Measurements from ENCODE around the gene MMEL1.

The MMEL1 gene

GRCh38 chr1:2544093-2544874 lies 88.5 kb downstream of the MMEL1 start:
- no peak for DNase-seq (ENCODE audit: low read depth)

GRCh38 chr1:2543543-2544092 lies 89.2 kb downstream of the MMEL1 start:
- no peak for DNase-seq (ENCODE audit: low read depth)

GRCh38 chr1:2542246-2542915 lies 90.4 kb downstream of the MMEL1 start:
- DNase-seq (ENCODE audit: low read depth), result no peak

- no peak for DNase-seq (ENCODE audit: low read depth)
Observed at GRCh38 chr1:2541619-2542245, 91.1 kb downstream of the MMEL1 start.

GRCh38 chr1:2540816-2541492 lies 91.9 kb downstream of the MMEL1 start:
- no peak for DNase-seq (ENCODE audit: low read depth)

Data from HS-27A (cell line).